IPS-20b (cell line): ENCODE measurements around the gene PCDHGC4.

Experiments
- H3K27ac ChIP-seq: one replicate; pipeline ENCODE4 v1.5.1; 2013; ENCODE audit warnings: low read length
- H3K27me3 ChIP-seq: 2 replicates; pipeline ENCODE4 v1.6.1; 2013; ENCODE audit warnings: mild to moderate bottlenecking, low read length, inconsistent platforms; ENCODE audit not compliant: insufficient read depth
- H3K36me3 ChIP-seq: 2 replicates; pipeline ENCODE4 v1.6.1; 2013; ENCODE audit warnings: low read depth, mild to moderate bottlenecking, inconsistent platforms, low read length, moderate library complexity; ENCODE audit not compliant: insufficient read depth
- H3K4me1 ChIP-seq: 2 replicates; pipeline ENCODE4 v1.6.1; 2013; ENCODE audit warnings: mild to moderate bottlenecking, control low read depth, inconsistent platforms, low read length, moderate library complexity; ENCODE audit not compliant: insufficient read depth
- H3K4me3 ChIP-seq: 2 replicates; pipeline ENCODE4 v1.5.1; 2013; ENCODE audit warnings: mild to moderate bottlenecking, low read length, inconsistent platforms
- H3K9ac ChIP-seq: 2 replicates; pipeline ENCODE4 v1.6.1; 2013; ENCODE audit warnings: low read depth, mild to moderate bottlenecking, inconsistent platforms, low read length, moderate library complexity
- H3K9me3 ChIP-seq: 2 replicates; pipeline ENCODE4 v1.6.1; 2013; ENCODE audit warnings: mild to moderate bottlenecking, low read depth, low read length, inconsistent platforms; ENCODE audit not compliant: insufficient read depth

The PCDHGC4 gene

DNA sequence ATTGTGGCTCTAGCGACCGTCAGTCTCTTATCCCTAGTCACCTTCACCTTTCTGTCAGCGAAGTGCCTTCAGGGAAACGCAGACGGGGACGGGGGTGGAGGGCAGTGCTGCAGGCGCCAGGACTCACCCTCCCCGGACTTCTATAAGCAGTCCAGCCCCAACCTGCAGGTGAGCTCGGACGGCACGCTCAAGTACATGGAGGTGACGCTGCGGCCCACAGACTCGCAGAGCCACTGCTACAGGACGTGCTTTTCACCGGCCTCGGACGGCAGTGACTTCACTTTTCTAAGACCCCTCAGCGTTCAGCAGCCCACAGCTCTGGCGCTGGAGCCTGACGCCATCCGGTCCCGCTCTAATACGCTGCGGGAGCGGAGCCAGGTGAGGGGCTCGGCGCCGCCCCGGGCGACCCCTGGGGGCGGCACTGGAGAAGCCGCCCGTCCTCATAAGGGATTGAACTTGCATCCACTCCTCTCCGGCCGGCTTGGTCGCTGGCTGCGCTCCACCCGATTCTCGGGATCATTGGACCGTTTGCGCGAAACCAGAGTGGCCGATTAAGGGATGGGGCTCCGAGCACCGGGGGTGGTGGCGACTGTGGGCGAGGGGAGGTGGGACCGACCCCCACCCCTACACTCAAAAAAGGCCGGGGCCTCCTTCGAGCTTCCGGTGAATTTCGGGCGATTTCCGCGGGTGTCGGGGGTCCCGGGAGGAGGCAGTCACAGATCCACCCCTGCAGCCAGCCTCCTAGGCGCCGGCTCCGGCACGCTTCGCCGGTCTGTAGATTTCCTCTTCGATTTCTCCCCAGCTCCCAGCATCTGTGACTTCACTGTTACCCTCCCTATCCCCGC lies 6.7 kb downstream of the PCDHGC4 start:
- Histone ChIP-seq H3K27ac (no peak overlapping the region), H3K27me3 (peaks cover 7% of the 10 kb centered on the region), H3K4me3 (no peak overlapping the region), H3K4me1 (peaks cover 29% of the 10 kb centered on the region), H3K36me3 (no peaks in the 10 kb centered on the region; the same call in 1 of the 2 replicates), H3K9me3 (no peaks in the 10 kb centered on the region), H3K9ac (no peak overlapping the region)

DNA sequence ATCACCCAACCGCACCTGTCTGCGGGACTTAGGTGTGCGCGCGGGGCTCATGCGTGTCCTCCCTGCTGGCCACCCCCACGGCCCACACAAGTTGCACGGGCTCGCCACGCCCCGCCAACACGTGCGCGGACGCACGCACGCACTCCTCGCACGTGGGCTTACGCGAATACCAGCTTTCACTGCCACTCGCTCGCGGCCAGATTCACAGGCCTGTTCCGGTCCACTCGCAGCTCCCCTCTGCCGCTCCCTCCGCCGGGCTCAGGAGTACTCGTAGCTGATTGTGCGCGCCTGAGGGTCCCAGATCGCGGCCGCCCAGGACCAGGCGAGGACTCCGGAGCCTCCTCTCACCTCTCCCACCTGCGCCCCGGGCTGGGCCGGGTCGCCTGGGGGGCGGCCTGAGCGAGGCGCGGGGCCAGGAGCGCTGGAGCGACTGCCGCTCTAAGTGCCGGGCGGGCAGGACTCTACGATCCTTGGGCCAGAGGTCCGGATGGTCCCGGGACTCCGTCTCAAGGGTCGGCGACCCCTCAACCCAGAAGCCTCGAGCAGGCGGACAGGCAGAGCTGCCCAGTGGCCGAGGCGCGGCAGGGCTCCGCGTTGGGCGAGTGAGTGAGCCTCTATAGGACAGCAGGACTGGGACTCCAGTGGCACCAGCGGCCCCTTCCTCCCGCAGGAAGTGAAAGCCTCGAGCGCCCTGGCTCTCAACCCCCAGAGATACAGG lies 7.5 kb downstream of the PCDHGC4 start:
- Histone ChIP-seq H3K27me3 (no peaks in the 10 kb centered on the region), H3K9ac (no peak overlapping the region), H3K27ac (no peak overlapping the region), H3K4me1 (peaks cover 30% of the 10 kb centered on the region), H3K4me3 (no peak overlapping the region), H3K36me3 (no peaks in the 10 kb centered on the region; the same call in 1 of the 2 replicates), H3K9me3 (no peaks in the 10 kb centered on the region)

DNA sequence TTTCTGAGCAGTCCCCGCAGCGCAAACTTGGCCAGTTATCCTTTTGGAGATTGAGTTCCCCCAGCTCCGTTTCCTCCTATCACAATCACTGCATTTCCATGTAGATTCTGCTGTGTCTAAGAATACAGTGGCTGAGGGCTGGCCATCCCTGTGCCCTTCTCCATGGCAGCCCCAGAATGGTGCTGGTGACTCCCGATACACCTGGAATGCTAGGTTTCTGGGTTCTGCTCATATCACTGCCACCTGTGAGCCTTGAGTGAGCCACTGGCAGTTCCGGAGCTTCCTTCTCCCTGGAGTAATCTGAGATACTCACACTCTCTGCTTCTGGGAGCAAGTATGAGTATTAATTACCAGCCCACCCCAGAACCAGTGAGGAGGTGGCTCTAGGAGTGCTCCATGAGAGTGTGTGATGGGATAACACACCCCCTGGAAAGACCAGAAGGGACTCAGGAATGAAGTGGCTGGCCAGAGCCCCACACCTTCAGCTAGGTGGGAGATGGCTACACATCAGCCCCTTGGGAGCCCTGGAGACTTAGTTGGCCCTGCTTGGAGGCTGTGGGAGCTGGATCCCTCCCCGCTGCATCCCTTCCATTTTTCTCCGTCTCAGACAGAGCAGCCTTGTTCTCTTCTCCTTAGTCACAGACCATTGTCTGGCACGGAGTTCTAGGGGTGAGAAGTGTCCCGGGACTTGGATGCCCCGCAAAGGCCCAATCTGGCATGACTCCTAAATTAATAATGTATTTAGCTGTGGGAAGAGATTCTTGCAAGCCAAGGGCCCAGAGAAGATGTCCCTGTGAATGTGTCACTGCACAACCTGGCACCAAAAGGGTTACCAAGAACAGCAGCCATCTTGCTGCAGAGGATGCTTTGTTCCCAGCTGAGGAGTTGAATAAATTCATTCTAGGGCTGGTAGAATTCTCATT lies 8.9 kb downstream of the PCDHGC4 start:
- Histone ChIP-seq H3K4me3 (no peak overlapping the region; the same call in 1 of the 2 replicates), H3K4me1 (peaks cover 27% of the 10 kb centered on the region), H3K27me3 (no peaks in the 10 kb centered on the region), H3K9me3 (no peaks in the 10 kb centered on the region), H3K9ac (peak overlapping the region; percentile 28; the same call in 1 of the 2 replicates), H3K36me3 (no peaks in the 10 kb centered on the region; the same call in 1 of the 2 replicates), H3K27ac (no peak overlapping the region)

GRCh38 chr5:141494761-141495452 lies 10.1 kb downstream of the PCDHGC4 start:
- Histone ChIP-seq H3K9ac (peak overlapping the region; percentile 28; the same call in 1 of the 2 replicates), H3K4me3 (peak overlapping the region; percentile 41)

DNA sequence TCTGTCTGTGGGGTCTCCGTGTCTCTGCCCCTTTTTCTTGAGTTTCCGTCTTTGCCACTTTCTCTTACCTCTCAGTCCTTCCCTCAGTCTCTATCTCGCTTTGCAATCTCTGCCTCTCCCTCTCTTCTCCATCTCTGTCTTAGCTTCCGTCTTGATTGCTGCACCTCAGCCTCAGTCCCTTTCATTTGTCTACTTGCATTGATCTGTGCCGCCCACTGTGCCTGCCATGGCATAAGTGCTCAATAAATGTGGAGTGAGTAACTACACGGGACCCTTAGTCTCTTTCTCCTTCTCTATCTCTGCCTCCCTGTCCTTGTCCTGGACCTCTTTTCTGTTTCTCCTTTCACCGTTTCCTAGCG lies 10.6 kb downstream of the PCDHGC4 start:
- peak overlapping the region; percentile 41 for H3K4me3 ChIP-seq
- H3K9ac ChIP-seq = peak overlapping the region; percentile 28; the same call in 1 of the 2 replicates
- no peaks in the 10 kb centered on the region for H3K27me3 ChIP-seq
- no peak overlapping the region for H3K27ac ChIP-seq
- no peaks in the 10 kb centered on the region; the same call in 1 of the 2 replicates for H3K36me3 ChIP-seq
- no peaks in the 10 kb centered on the region for H3K9me3 ChIP-seq
- peaks cover 27% of the 10 kb centered on the region for H3K4me1 ChIP-seq

More at GRCh38 chr5:141494761-141495452, 10.1 kb downstream of the PCDHGC4 start:
- Histone ChIP-seq H3K36me3 (no peaks in the 10 kb centered on the region; the same call in 1 of the 2 replicates), H3K9me3 (no peaks in the 10 kb centered on the region), H3K4me1 (peaks cover 27% of the 10 kb centered on the region), H3K27ac (peak overlapping the region; percentile 10), H3K27me3 (no peaks in the 10 kb centered on the region)

- Histone ChIP-seq H3K9me3 (no peaks in the 10 kb centered on the region), H3K27me3 (no peaks in the 10 kb centered on the region), H3K36me3 (no peaks in the 10 kb centered on the region; the same call in 1 of the 2 replicates), H3K27ac (no peak overlapping the region), H3K4me1 (peaks cover 27% of the 10 kb centered on the region), H3K9ac (peak overlapping the region; percentile 28; the same call in 1 of the 2 replicates), H3K4me3 (peak overlapping the region; percentile 41)
Measured at GRCh38 chr5:141496038-141496437, 11.2 kb downstream of the PCDHGC4 start.

GRCh38 chr5:141501761-141502160 lies 16.9 kb downstream of the PCDHGC4 start:
- no peak overlapping the region for H3K27ac ChIP-seq
- H3K4me3 ChIP-seq = no peak overlapping the region
- H3K9me3 ChIP-seq = no peaks in the 10 kb centered on the region
- H3K4me1 ChIP-seq = no peaks in the 10 kb centered on the region
- H3K36me3 ChIP-seq = no peaks in the 10 kb centered on the region
- H3K27me3 ChIP-seq = no peaks in the 10 kb centered on the region
- no peak overlapping the region for H3K9ac ChIP-seq

- Histone ChIP-seq H3K36me3 (no peaks in the 10 kb centered on the region), H3K9ac (no peak overlapping the region), H3K4me3 (no peak overlapping the region), H3K9me3 (no peaks in the 10 kb centered on the region), H3K4me1 (peaks cover 8% of the 10 kb centered on the region; the same call in 1 of the 2 replicates), H3K27me3 (no peaks in the 10 kb centered on the region), H3K27ac (no peak overlapping the region)
Measured at GRCh38 chr5:141503681-141504080, 18.9 kb downstream of the PCDHGC4 start.

DNA sequence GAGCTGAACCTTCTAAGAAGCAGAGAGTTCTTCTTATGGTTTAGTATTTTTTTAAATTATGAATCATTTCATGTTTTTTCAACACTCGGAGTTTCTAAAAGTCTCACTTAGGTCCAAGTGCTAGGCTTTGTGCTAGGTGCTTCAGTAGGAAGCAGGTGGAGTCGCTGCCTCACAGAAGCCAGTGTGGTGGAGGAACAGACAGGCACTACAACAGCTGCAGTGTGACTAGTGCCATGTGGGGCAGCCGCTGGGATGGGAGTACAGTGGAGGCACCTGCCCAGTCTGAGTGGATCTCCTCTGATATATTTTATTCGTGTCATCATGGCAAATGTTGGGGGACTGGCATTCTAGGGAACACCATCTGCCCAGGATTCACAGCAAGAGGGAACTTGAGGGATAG lies 19.4 kb downstream of the PCDHGC4 start:
- Histone ChIP-seq H3K4me1 (peaks cover 11% of the 10 kb centered on the region; the same call in 1 of the 2 replicates), H3K9ac (no peak overlapping the region), H3K27ac (no peak overlapping the region)

GRCh38 chr5:141506381-141507155 lies 21.7 kb downstream of the PCDHGC4 start:
- Histone ChIP-seq H3K36me3 (peaks cover 7% of the 10 kb centered on the region; the same call in 1 of the 2 replicates), H3K9me3 (no peaks in the 10 kb centered on the region), H3K9ac (no peak overlapping the region), H3K27me3 (no peaks in the 10 kb centered on the region), H3K4me3 (no peak overlapping the region), H3K4me1 (peaks cover 14% of the 10 kb centered on the region; the same call in 1 of the 2 replicates), H3K27ac (no peak overlapping the region)

More for the DNA sequence above, 19.4 kb downstream of the PCDHGC4 start:
- no peaks in the 10 kb centered on the region for H3K27me3 ChIP-seq
- H3K9me3 ChIP-seq = no peaks in the 10 kb centered on the region
- no peak overlapping the region for H3K4me3 ChIP-seq
- H3K36me3 ChIP-seq = no peaks in the 10 kb centered on the region
